ENCODE data around the gene PSTPIP1.

- TF ChIP-seq EZH2 (IDR thresholded peaks at IDR 0.05; ENCODE audit: low read depth, unreplicated experiment): no peak
- TF ChIP-seq, protein P1, sequence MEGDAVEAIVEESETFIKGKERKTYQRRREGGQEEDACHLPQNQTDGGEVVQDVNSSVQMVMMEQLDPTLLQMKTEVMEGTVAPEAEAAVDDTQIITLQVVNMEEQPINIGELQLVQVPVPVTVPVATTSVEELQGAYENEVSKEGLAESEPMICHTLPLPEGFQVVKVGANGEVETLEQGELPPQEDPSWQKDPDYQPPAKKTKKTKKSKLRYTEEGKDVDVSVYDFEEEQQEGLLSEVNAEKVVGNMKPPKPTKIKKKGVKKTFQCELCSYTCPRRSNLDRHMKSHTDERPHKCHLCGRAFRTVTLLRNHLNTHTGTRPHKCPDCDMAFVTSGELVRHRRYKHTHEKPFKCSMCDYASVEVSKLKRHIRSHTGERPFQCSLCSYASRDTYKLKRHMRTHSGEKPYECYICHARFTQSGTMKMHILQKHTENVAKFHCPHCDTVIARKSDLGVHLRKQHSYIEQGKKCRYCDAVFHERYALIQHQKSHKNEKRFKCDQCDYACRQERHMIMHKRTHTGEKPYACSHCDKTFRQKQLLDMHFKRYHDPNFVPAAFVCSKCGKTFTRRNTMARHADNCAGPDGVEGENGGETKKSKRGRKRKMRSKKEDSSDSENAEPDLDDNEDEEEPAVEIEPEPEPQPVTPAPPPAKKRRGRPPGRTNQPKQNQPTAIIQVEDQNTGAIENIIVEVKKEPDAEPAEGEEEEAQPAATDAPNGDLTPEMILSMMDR (conservative IDR thresholded peaks at IDR 0.05; ENCODE audit: low read depth in 2 of 2): no peak
- TF ChIP-seq POLR2AphosphoS5 (IDR thresholded peaks at IDR 0.05; ENCODE audit: low read depth): no peak
- no peak for TF ChIP-seq EZH2phosphoT487 (IDR thresholded peaks at IDR 0.05; ENCODE audit: unreplicated experiment)
Measured at GRCh38 chr15:77042245-77042919, 47.5 kb downstream of the PSTPIP1 start.
